ENCODE results near the gene CXorf38.
"Not testable (repeated sequence)": the region's sequence is repeated elsewhere in the genome, so short reads cannot be mapped to it uniquely, and the experiment has no call there.

The CXorf38 gene

DNA sequence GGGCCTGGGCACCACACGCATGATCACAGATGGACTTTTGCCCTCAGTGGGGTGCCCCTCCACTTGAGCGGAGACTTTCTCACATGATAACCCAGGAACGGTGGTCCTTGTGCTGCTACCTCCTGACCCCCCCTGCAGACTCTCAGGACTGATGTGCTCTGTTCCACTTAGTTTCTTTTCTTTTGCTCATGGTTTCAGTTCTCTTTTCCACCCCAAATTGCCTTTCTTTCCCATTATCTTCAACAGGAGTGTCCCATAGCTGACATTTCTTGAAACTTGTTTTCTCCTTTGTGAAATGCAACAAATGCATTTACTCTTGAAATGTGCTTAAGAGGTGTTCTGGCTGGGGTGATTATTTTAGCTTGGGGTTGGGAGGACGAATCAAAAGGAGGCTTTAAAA lies 15.2 kb downstream of the CXorf38 start:
- FAIRE-seq (no peak), DNase-seq (ENCODE audit: insufficient read length, low spot score) (no peak)

DNA sequence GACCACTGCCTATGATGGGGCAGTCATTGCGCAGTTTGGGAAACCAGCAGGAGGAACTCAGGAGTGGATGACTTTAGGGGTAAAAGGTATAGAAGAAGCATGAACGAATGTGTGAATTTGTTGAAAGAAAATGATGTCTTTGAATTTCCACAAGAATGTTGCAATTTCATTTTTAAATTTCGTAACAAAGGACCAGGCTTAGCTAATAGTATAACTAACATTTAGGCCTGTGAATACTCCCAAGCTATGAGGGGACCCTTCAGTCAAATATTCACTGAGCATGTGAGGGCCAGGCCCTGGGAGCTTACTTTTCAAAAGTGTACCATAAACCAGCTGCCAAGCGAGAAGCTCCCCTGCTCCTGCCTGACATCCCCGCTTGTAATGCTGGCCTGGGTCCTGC lies 18.9 kb downstream of the CXorf38 start:
- FAIRE-seq: no peak

DNA sequence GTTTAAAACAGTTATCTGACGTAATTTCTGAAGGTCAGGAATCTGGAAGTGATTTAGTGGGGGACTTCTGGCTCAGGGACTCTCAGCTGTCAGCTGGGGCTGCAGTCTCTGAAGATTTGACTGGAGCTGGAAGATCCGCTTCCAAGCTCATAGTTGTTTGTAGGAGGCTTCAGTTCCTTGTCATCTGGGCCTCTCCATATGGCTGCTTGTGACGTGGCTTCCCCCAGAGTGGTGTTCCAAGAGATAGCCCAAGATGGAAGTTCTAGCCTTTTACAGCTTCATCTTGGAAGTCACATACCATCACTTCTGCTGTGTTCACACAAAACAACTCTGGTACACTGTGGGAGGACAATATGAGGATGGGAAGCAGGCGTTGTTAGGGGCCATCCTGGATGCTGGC lies 22.1 kb downstream of the CXorf38 start:
- FAIRE-seq (no peak), DNase-seq (ENCODE audit: insufficient read length, low spot score) (no peak)

More for the DNA sequence above, 18.9 kb downstream of the CXorf38 start:
- DNase-seq (ENCODE audit: insufficient read length, low spot score): no peak

DNA sequence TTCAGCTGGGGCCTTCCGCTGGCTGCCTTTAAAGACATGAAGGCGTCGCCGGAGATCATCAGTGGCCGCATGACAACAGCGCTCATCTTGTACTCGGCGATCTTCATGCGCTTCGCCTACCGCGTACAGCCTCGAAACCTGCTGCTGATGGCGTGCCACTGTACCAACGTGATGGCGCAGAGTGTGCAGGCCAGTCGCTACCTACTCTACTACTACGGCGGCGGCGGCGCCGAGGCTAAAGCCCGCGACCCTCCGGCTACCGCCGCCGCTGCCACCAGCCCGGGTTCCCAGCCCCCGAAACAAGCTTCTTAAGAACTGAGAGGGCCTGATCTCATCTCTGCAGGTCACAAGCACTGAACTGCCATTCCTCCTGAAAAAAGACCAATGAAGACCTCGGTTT lies 23.7 kb downstream of the CXorf38 start:
- FAIRE-seq (no peak), DNase-seq (ENCODE audit: insufficient read length, low spot score) (no peak)

DNA sequence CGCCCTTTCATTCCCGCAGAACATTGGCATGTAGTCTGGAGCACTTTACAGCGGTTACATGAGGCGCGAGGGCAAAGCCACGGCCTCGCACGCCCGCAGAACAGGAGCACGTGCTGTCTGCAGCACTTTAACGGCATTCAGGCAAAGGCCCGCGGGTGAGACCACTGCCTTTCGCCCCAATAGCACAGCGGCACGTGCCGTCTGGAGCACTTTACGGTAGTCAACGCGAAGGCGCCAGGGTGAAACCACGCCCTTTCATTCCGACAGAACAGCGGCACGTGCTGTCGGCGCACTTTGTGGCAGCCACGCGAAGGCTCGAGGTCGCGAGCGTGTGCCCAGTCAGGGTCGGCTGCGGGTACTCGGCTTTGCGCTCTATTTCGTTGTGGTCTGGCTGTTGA lies 24.2 kb downstream of the CXorf38 start, which contains the start of gene MPC1L:
TSS of gene MPC1L (plus strand) at position 290 of the 398 bp plus-strand sequence. CDS start 138 bp downstream, outside the sequence.
- DNase-seq (ENCODE audit: insufficient read length, low spot score) (no peak), FAIRE-seq (no peak)

DNA sequence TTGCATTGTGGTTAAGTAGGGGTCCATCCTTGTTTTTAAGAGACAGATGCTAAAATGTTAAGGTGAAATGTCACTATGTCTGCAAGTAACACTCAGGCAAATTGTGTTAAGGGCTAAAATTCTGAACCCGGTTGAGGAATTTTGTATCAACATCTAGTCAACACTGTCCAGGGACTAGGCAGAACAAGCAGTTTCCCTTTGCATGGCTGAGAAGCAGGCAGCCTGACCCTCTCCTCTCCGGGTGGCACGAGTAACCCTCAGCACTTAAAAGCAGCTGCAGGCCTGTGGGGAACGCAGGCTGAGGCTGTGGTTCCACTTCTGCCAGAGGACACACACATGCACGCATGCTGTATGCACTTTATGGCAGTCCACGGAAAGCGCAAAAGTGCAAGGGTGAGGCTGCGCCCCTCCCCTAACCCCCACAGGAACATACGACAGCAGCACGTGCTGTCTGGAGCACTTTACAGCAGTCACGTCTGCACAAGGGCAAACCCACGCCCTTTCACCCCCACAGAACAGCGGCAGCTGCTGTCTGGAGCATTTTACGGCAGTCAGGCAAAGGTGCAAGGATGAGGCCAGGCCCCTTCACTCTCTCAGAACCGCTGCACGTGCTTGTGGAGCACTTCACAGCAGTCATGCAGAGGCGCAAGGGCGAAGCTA lies 24.8 kb downstream of the CXorf38 start:
- DNase-seq (ENCODE audit: insufficient read length, low spot score): no peak
- FAIRE-seq: peak; percentile 73

DNA sequence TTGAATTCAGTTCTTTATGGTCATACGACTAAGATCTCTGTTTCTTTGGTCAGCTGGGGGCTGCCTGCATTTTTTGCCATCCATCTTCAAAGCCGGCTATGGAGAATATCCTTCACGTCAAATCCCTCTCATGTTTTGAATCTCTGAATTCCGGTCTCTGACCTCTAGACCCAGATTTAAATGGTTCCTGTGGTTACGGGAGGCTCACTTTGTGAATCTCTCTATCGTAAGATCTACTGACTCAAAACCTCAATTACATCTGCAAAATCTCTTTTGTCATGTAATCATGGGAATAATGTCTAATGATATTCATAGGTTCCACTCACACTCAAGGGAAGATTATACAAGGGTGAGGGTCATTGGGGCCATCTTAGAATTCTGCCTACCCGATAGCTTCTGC lies 29.8 kb downstream of the CXorf38 start:
- FAIRE-seq (no peak), DNase-seq (ENCODE audit: insufficient read length, low spot score) (no peak)

DNA sequence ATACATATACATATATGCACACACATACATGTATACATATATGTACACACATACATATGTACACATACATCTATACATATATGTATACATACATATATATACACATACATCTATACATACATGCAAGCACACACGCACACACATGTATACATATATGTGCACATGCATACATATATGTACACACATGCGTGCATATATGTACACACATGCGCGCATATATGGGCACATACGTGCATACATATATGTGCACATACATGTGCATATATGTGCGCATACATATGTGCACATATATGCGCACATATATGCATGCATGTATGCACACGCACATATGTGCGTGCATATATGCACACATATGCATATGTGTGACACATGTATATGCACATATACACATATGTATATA lies 31.4 kb downstream of the CXorf38 start:
- DNase-seq (ENCODE audit: insufficient read length, low spot score): no peak
- no peak for FAIRE-seq

DNA sequence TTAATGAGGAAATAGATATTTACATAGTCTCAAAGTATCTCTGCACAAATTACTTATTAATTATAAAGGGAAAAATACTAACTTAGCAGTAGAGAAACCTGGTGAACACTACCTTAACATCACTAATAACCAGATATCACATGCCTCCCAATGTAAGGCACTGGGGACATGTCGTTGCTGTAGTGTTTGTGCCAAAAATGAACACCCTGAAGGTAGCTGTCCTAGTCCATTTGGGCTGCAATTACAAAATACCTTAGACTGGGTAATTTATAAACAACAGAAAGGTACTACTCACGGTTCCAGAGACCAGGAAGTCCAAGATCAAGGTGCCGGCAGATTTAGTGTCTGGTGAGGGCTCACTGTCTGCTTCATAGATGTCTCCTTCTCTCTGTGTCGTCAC lies 34.9 kb downstream of the CXorf38 start:
- DNase-seq (ENCODE audit: insufficient read length, low spot score): no peak
- FAIRE-seq: no peak

DNA sequence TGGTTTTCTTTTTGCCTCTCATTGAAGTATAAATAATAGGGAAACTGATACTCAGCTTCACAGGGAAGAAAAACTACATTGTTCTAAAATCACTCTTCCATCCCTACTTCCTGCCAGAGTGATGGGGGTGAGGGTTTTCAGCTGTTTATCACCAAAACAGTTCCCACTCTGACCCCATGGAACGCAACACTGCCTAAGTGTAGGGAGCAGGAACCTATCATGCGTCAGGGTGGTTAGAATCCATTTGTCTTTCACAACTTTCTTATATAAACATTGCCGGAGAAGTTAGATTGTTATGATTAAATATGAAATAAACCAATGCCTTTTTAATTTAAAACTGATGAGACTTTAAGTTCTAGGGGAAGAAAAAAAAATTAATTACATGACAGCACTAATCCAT lies 40.0 kb downstream of the CXorf38 start:
- no peak for FAIRE-seq
- no peak for DNase-seq (ENCODE audit: insufficient read length, low spot score)

DNA sequence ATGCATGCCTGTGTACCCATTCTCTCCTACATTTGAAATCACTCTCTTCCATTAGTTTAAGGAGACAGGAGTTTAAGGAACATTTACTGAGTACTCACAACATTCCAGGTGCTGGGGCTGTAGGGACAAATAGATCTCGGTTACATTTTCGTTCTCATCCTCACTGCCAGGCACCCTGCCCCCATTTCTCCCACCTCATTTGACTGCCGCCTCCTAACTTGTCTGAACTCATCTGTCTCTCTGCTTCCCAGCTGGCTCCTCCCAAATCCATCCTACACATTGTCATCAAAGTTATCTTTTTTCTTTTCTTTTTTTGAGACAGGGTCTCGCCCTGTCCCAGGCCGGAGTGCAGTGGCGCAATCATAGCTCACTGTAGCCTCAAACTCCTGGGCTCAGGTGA lies 43.9 kb downstream of the CXorf38 start:
- DNase-seq (ENCODE audit: insufficient read length, low spot score): no peak
- FAIRE-seq: no peak

DNA sequence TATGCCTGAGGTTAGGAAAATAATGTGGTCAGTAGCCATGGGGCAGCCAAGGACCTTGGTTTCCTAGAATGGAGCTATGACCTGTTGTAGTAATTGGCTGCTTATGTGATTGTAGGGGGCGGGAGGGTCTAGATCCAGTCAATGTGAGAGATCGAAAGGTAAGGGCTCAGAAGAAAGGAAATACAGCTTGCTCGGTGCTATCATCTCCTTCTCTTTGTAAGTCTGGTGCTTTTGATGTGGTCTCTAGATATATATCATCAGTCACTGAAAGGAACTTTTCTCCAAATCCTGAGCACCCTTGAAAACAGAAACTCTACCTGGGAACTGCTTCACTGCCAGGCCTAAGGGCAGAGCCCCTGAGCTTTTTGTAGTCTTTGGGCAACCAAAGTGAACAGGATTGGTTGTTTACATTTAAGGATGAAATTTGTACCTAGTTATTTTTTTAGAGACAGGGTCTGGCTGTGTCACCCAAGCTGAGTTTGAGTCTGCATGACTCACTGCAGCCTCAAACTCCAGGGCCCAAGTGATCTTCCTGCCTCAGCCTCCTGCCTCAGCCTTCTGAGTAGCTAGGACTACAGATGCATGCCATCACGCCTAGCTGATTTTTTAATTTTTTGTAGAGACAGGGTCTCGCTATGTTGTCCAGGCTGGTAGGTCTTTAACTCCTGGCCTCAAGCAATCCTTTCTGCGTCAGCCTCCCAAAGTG lies 57.6 kb downstream of the CXorf38 start:
- DNase-seq (ENCODE audit: insufficient read length, low spot score); FAIRE-seq: not testable (repeated sequence)

DNA sequence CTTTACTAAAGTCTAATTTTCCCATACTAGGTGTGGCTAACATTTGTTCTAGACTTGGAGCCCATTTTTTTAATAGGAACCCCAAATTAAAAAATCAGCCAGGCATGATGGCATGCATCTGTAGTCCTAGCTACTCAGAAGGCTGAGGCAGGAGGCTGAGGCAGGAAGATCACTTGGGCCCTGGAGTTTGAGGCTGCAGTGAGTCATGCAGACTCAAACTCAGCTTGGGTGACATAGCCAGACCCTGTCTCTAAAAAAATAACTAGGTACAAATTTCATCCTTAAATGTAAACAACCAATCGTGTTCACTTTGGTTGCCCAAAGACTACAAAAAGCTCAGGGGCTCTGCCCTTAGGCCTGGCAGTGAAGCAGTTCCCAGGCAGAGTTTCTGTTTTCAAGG lies 59.7 kb downstream of the CXorf38 start:
- not testable (repeated sequence) for DNase-seq (ENCODE audit: insufficient read length, low spot score); FAIRE-seq

DNA sequence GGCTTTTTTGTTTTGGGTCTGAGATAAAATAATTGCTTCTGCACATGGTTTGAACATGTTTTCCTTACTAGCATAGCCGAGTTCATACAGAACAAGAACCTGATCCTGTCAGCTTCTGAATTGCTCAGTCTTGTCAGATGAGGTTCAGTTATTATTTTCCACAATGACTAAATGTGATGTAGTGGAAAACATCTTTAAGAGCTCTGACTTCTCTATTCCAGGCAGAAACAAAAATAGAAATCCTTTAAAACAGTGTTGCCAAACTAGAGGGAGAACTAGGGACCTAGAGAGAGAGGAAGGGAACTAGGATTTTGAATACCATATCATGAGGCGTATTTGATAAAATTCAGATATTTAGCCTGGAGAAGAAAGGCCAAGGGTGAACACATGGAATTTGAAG lies 64.5 kb downstream of the CXorf38 start:
- no peak for FAIRE-seq
- DNase-seq (ENCODE audit: insufficient read length, low spot score): no peak

DNA sequence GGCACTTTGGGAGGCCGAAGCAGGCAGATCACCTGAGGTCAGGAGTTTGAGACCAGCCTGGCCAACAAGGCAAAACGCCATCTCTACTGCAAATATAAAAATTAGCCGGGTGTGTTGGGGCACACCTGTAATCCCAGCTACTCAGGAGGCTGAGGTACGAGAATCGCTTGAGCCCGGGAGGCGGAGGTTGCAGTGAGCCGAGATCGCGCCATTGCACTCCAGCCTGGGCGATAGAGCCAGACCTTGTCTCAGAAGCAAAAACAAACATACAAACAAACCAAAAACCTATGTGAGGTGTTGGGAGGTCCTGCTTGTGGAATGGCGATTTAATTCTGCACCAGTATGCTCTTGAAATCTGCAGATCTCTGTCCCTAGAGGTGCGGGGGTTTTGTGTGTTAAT lies 65.2 kb downstream of the CXorf38 start:
- DNase-seq (ENCODE audit: insufficient read length, low spot score); FAIRE-seq: not testable (repeated sequence)

DNA sequence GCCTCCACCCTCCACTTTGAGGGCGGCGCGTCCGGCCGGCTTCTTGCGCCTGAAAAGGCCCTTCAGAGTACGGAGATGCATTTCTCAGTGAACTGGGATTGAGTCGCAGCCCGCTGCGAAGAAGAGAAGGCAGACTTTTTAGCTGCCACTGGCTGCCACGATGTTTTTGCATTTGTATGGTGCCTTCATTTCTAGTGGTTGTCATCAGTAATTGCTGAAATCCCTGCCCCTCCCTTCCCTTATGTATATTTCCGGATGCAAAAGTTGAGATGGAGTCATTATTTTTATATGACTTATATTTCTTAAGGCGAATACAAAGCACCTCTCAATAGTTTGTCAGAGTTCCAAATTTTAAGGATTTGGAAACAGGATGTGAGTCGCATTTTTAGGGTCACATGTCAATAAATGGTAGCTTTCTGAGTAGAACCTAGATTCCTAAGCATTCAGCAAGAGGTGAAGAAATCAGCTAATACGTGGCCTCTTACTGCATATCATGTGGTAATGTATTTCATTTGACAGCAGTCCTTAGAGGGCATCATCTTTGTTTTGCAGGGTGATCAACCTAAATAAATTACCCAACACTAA lies 65.9 kb downstream of the CXorf38 start:
- FAIRE-seq (no peak), DNase-seq (ENCODE audit: insufficient read length, low spot score) (no peak)

DNA sequence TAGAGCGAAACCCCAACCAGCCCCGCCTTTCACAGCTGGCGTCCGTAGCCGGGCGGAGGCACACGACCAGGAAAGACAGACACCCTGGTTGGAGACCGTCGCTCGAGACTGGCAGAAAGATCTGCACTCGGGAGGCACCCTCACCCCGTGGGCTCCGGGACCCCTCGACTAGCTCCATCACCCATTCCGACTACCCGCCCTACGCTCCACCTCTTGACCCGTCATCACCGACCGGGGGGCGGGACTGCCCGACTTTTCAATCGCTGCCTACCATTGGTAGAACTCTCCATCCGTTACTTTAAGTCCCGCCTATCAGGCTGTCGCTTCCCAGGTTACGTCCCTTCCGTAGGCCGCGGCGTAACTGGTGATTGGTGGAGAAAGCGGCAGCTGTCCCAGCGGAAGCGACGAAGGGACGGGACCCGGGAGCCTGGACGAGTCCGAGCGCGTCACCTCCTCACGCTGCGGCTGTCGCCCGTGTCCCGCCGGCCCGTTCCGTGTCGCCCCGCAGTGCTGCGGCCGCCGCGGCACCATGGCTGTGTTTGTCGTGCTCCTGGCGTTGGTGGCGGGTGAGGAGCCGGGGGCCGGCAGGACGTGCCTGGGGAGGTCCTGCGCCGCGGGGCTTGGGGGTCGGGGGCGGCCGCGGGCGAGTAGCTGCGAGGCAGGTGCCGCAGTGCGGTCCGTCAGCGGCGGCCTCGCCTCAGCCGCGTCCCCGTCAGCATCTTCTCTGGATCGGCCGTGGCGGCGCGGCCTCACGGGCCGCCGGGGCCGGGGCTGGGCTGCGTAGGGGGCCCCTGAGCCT lies 66.6 kb downstream of the CXorf38 start, which contains the start of gene ATP6AP2:
TSS of gene ATP6AP2 (plus strand) at position 434 of the 799 bp plus-strand sequence. CDS start at position 530, 96 bp downstream.
- peak; percentile 97 for FAIRE-seq
- peak; percentile 91 for DNase-seq (ENCODE audit: insufficient read length, low spot score)

DNA sequence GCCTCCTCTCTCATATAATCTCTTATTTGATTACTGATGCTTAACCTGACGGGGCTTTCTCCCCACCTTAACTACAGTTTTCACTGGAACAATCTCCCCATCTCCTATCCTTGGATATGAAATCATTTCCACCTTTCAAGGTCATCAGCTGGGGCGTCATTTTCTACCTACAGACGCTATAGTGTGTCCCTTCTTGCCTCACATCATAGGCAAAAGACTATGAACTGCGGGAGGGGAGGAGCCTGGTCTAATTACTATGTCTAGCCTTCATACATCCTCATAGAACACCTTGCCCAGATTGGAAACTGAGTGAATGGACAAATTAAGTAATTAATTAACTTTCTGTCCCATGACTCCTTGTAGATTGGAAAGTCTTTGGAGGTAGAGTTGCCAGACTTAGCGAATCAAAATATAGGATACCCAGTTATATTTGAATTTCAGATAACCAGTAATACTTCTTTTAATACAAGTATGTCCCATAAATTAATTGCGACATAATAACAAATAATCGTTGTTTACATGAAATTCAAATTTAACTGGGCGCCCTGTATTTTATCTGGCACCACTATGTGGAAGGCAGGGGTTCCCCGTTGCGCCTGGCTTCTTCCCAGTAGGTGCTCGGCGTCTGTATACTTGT lies 67.3 kb downstream of the CXorf38 start:
- FAIRE-seq (no peak), DNase-seq (ENCODE audit: insufficient read length, low spot score) (no peak)

DNA sequence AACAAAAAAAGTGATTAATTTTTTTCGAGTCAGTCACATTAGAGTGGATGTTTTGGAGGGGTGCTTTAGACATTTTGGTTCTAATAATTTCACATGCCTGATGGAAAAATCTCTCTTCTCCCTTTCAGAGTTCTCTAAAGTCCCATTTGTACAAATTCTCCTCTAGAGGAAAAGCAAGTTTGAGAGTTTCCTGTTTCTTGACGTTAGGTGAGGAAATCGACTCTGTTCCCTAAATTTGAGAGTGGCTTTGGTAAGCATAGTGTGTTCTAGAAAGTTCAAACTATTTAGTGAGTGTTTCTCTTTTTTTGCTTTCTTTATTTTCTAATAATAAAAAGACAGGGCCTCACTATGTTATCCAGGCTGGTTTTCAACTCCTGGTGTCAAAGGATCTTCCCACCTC lies 68.2 kb downstream of the CXorf38 start:
- FAIRE-seq (no peak), DNase-seq (ENCODE audit: insufficient read length, low spot score) (no peak)

DNA sequence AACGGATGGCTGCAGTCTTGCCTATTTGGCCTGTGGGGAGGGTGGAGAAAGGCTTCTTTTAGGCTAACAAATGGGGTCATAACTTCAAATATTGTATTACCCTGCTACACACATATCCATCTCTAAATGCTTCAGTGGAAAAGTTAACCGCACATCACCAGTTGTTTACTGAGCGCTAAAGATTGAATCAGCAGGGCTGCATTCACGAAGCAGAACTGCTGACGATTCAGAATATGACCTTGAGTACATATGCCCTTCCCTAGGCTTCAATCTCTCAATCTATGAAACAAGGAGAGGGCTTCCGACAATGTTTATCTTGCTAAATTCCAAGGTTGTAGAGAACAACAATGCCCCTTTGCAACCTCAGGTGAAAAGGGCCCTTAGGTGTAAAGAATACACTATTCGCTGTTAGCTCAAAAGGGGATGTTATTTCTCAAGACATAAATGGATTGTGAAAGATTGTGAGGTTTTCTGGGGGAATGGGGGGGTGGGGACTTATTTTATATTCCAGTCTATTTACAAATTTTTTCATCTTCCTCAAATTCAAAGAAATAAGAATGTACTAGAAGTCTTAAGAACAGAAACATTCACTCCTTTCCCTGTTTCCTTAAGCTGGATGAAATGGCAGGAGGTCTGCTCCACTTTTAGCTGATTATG lies 69.2 kb downstream of the CXorf38 start:
- DNase-seq (ENCODE audit: insufficient read length, low spot score): no peak
- no peak for FAIRE-seq

Measured in HTR-8/SVneo (cell line).